ENCODE measurements around the gene DMBX1. TPM values are rescaled to one million over a fixed set of nuclear protein-coding genes. Genes with fewer than 3 reads are reported as not detected.

The DMBX1 gene
- total and polyA plus RNA-seq, 9 of the 15 experiments (the other 6 are each of a cell fraction or from before 2014, with no cell fraction given), result 0.25 to 4.3 (median 1.0) TPM

DNA sequence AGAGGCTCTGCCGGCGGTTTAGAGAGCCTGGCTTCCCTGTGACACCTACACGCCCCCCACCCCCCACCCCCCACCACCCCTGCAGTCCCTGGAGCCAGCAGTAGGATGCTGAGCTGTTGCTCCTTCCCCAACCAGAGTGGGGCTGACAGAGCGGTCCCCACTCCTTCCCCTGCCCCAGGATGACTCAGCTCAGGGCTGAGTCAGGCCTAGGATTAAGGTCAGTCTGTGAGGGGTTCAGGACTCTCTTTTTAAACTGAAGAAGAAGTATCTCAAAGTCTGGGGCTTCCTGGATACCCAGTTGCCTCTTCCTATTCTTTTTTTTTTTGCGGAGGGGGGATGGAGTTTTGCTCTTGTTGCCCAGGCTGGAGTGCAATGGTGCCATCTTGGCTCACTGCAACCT, 19.1 kb downstream of the DMBX1 start:
- H3K9me1 ChIP-seq (ENCODE audit: control insufficient read depth, insufficient read depth, low read length), result no peaks in the 10 kb centered on the region
- DNase-seq (ENCODE audit: extremely low read depth in 1 of 4, low spot score in 3 of 4) (peak; percentile 86 to 93 (median 88)), FAIRE-seq (peak; percentile 97), ATAC-seq (peak; percentile 93)
- H3K36me3 ChIP-seq (ENCODE audit: control insufficient read depth, insufficient read depth, low read length), result no peaks in the 10 kb centered on the region
- no peak overlapping the region for H3K9ac ChIP-seq (ENCODE audit: insufficient read depth in 1 of 2, low read depth in 2 of 2, low read length in 2 of 2)
- H3K4me1 ChIP-seq (replicated peaks in 1 of 2; ENCODE audit: control insufficient read depth in 2 of 2, insufficient read depth in 2 of 2, low read length in 2 of 2), result peaks cover 25 to 59% of the 10 kb centered on the region in 2 experiments; a peak in 4 of 5 replicates
- no peaks in the 10 kb centered on the region for H3K9me3 ChIP-seq (replicated peaks; ENCODE audit: control insufficient read depth, insufficient read depth, low read depth, low read length)
- no peak overlapping the region for H3K4me3 ChIP-seq
- peak overlapping the region; percentile 9; the same call in 1 of the 3 replicates for H3K27ac ChIP-seq (ENCODE audit: extremely low read depth, low read depth, low read length)
- ChIA-PET CTCF (ENCODE audit: low intra/inter-chr PET ratio) (no interaction called here), POLR2A (interaction anchor here (0.5 to 5.8 kb wide), 7 partner anchors 11 to 310 kb away, joined by 3 to 36 read pairs (median 3); no protein-coding TSS in a partner anchor)
- WGBS (ENCODE audit: insufficient coverage, low coverage, missing lambda C conversion rate), result 14% methylated on average over 5 of the region's 5 CpGs
- H3K27me3 ChIP-seq (ENCODE audit: control insufficient read depth in 2 of 2, insufficient read depth in 2 of 2, low read length in 2 of 2), result no peaks in the 10 kb centered on the region
- no peaks in the 10 kb centered on the region for H3K79me2 ChIP-seq (ENCODE audit: control insufficient read depth, insufficient read depth, low read length)
- no peak overlapping the region; the same call in 1 of the 2 replicates for H3K4me2 ChIP-seq (ENCODE audit: insufficient read depth, low read length)
- intact Hi-C loops (cut with micrococcal nuclease) (no loop called here), in situ Hi-C loops (cut with MboI) (no loop called here)
- BruUV-seq (replicated peaks), result no TSS peak
- H4K20me1 ChIP-seq (replicated peaks; ENCODE audit: control insufficient read depth, insufficient read depth, low read length), result no peaks in the 10 kb centered on the region
- H2AFZ ChIP-seq (ENCODE audit: low read depth, low read length), result no peak overlapping the region
- TF ChIP-seq MEF2D (tag; conservative IDR thresholded peaks at IDR 0.05; ENCODE audit: low read depth) (no peak), RCOR1 (IDR thresholded peaks at IDR 0.05; ENCODE audit: borderline replicate concordance in 1 of 2, low read depth in 2 of 2, low read length in 2 of 2) (peak in 1 of 2 experiments; percentile 78; a peak in 2 of 4 replicates), ZNF174 (CRISPR knock-in tag; IDR thresholded peaks at IDR 0.05) (no peak), FOXJ2 (tag; IDR thresholded peaks at IDR 0.05) (no peak)
- TF ChIP-seq, protein P1, sequence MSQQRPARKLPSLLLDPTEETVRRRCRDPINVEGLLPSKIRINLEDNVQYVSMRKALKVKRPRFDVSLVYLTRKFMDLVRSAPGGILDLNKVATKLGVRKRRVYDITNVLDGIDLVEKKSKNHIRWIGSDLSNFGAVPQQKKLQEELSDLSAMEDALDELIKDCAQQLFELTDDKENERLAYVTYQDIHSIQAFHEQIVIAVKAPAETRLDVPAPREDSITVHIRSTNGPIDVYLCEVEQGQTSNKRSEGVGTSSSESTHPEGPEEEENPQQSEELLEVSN (IDR thresholded peaks at IDR 0.05; ENCODE audit: borderline replicate concordance in 1 of 2, extremely low read depth in 1 of 2, insufficient read depth in 1 of 2, insufficient read length in 1 of 2, low read depth in 1 of 2, low read length in 1 of 2, poor library complexity in 1 of 2, severe bottlenecking in 1 of 2), result no peak
- TF ChIP-seq, protein P2, sequence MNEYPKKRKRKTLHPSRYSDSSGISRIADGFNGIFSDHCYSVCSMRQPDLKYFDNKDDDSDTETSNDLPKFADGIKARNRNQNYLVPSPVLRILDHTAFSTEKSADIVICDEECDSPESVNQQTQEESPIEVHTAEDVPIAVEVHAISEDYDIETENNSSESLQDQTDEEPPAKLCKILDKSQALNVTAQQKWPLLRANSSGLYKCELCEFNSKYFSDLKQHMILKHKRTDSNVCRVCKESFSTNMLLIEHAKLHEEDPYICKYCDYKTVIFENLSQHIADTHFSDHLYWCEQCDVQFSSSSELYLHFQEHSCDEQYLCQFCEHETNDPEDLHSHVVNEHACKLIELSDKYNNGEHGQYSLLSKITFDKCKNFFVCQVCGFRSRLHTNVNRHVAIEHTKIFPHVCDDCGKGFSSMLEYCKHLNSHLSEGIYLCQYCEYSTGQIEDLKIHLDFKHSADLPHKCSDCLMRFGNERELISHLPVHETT (CRISPR knock-in tag; conservative IDR thresholded peaks at IDR 0.05 in 1 of 2, IDR thresholded peaks at IDR 0.05 in 1 of 2), result no peak
- TF ChIP-seq, protein P3, sequence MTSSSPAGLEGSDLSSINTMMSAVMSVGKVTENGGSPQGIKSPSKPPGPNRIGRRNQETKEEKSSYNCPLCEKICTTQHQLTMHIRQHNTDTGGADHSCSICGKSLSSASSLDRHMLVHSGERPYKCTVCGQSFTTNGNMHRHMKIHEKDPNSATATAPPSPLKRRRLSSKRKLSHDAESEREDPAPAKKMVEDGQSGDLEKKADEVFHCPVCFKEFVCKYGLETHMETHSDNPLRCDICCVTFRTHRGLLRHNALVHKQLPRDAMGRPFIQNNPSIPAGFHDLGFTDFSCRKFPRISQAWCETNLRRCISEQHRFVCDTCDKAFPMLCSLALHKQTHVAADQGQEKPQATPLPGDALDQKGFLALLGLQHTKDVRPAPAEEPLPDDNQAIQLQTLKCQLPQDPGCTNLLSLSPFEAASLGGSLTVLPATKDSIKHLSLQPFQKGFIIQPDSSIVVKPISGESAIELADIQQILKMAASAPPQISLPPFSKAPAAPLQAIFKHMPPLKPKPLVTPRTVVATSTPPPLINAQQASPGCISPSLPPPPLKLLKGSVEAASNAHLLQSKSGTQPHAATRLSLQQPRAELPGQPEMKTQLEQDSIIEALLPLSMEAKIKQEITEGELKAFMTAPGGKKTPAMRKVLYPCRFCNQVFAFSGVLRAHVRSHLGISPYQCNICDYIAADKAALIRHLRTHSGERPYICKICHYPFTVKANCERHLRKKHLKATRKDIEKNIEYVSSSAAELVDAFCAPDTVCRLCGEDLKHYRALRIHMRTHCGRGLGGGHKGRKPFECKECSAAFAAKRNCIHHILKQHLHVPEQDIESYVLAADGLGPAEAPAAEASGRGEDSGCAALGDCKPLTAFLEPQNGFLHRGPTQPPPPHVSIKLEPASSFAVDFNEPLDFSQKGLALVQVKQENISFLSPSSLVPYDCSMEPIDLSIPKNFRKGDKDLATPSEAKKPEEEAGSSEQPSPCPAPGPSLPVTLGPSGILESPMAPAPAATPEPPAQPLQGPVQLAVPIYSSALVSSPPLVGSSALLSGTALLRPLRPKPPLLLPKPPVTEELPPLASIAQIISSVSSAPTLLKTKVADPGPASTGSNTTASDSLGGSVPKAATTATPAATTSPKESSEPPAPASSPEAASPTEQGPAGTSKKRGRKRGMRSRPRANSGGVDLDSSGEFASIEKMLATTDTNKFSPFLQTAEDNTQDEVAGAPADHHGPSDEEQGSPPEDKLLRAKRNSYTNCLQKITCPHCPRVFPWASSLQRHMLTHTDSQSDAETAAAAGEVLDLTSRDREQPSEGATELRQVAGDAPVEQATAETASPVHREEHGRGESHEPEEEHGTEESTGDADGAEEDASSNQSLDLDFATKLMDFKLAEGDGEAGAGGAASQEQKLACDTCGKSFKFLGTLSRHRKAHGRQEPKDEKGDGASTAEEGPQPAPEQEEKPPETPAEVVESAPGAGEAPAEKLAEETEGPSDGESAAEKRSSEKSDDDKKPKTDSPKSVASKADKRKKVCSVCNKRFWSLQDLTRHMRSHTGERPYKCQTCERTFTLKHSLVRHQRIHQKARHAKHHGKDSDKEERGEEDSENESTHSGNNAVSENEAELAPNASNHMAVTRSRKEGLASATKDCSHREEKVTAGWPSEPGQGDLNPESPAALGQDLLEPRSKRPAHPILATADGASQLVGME (CRISPR knock-in tag; IDR thresholded peaks at IDR 0.05), result no peak
